ENCODE results near the gene SETDB1. TPM values are rescaled to one million over a fixed set of nuclear protein-coding genes. Genes with fewer than 3 reads are reported as not detected.

The SETDB1 gene
- total and polyA plus RNA-seq, 2 experiments from 2014 or later = 20.1 to 69.9 TPM

- peaks cover 60% of the 10 kb centered on the region for H3K36me3 ChIP-seq
- DNase-seq (ENCODE audit: low read depth in 1 of 2, low spot score in 1 of 2) = no peak
- peak overlapping the region; percentile 31 for H3K27ac ChIP-seq
- peaks cover 5% of the 10 kb centered on the region for H3K4me1 ChIP-seq (ENCODE audit: low read depth)
- TF ChIP-seq CTCF (IDR thresholded peaks at IDR 0.05; ENCODE audit: low read depth, low read length) = no peak
- H3K9me3 ChIP-seq (ENCODE audit: low read depth) = no peaks in the 10 kb centered on the region
- H3K27me3 ChIP-seq = no peaks in the 10 kb centered on the region
- no peak overlapping the region for H3K4me3 ChIP-seq
Observed at GRCh38 chr1:150961756-150962155, 35.6 kb downstream of the SETDB1 start.

GRCh38 chr1:150963321-150964163 lies 37.4 kb downstream of the SETDB1 start:
- Histone ChIP-seq H3K36me3 (peaks cover 67% of the 10 kb centered on the region), H3K27me3 (no peaks in the 10 kb centered on the region), H3K4me1 (ENCODE audit: low read depth) (peaks cover 5% of the 10 kb centered on the region), H3K9me3 (ENCODE audit: low read depth) (no peaks in the 10 kb centered on the region), H3K4me3 (no peak overlapping the region), H3K27ac (peak overlapping the region; percentile 31)
- no peak for DNase-seq (ENCODE audit: low read depth in 1 of 2, low spot score in 1 of 2)
- TF ChIP-seq CTCF (IDR thresholded peaks at IDR 0.05; ENCODE audit: low read depth, low read length) = no peak

GRCh38 chr1:150964164-150964489 lies 38.0 kb downstream of the SETDB1 start:
- Histone ChIP-seq H3K36me3 (peaks cover 70% of the 10 kb centered on the region), H3K9me3 (ENCODE audit: low read depth) (no peaks in the 10 kb centered on the region), H3K4me1 (ENCODE audit: low read depth) (peaks cover 5% of the 10 kb centered on the region), H3K27ac (peak overlapping the region; percentile 23), H3K4me3 (no peak overlapping the region), H3K27me3 (no peaks in the 10 kb centered on the region)
- no peak for TF ChIP-seq CTCF (IDR thresholded peaks at IDR 0.05; ENCODE audit: low read depth, low read length)
- DNase-seq (ENCODE audit: low read depth in 1 of 2, low spot score in 1 of 2) = no peak

GRCh38 chr1:150965605-150966004 lies 39.4 kb downstream of the SETDB1 start:
- peaks cover 60% of the 10 kb centered on the region for H3K36me3 ChIP-seq
- no peak overlapping the region for H3K4me3 ChIP-seq
- no peak for TF ChIP-seq CTCF (IDR thresholded peaks at IDR 0.05; ENCODE audit: low read depth, low read length)
- no peak for DNase-seq (ENCODE audit: low read depth in 1 of 2, low spot score in 1 of 2)
- H3K4me1 ChIP-seq (ENCODE audit: low read depth) = peaks cover 9% of the 10 kb centered on the region
- peak overlapping the region; percentile 22 for H3K27ac ChIP-seq
- H3K27me3 ChIP-seq = no peaks in the 10 kb centered on the region
- H3K9me3 ChIP-seq (ENCODE audit: low read depth) = no peaks in the 10 kb centered on the region

GRCh38 chr1:150966011-150966410 lies 39.8 kb downstream of the SETDB1 start:
- Histone ChIP-seq H3K27me3 (no peaks in the 10 kb centered on the region), H3K4me3 (no peak overlapping the region), H3K36me3 (peaks cover 58% of the 10 kb centered on the region), H3K4me1 (ENCODE audit: low read depth) (peaks cover 13% of the 10 kb centered on the region), H3K27ac (peak overlapping the region; percentile 47), H3K9me3 (ENCODE audit: low read depth) (no peaks in the 10 kb centered on the region)
- DNase-seq (ENCODE audit: low read depth in 1 of 2, low spot score in 1 of 2) = no peak
- TF ChIP-seq CTCF (IDR thresholded peaks at IDR 0.05; ENCODE audit: low read depth, low read length) = no peak

Measured in cardiac muscle cell (in vitro differentiated cells and primary cell).